Kidney capillary endothelial cell (primary cell): Measurements from ENCODE around the gene ANGPTL8.

Source experiments
- DNase-seq: peaks from one replicate; pipeline ENCODE4 v3.0.0-alpha.2; 2018; ENCODE audit warnings: low spot score

The ANGPTL8 gene

DNA sequence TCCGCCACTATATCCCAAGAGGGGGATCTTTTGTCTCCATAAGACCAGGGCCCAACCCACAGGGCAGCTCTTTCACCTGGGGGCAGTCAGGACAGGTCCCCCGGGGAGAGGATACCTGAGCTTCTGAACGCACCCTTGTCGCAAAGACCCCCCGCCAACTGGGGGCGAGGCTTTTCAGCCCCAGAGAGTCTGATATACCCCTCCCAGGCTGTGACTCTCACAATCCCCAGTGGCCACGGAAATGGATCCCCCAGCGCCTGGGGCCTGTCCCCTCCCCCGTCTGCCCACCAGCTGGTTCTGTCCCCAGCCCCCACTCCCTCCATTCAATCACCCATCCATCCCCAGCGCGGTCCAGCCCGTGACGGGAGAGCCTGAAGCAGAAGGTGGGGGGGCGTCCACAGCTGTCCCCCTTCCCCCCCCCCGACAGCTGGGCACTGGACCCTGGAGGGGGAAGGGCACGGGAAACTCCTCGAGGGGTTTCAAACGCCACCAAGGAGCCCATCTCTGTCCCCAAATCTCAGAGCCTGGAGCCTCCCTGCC lies 22.1 kb downstream of the ANGPTL8 start:
- DNase-seq, result no peak

DNA sequence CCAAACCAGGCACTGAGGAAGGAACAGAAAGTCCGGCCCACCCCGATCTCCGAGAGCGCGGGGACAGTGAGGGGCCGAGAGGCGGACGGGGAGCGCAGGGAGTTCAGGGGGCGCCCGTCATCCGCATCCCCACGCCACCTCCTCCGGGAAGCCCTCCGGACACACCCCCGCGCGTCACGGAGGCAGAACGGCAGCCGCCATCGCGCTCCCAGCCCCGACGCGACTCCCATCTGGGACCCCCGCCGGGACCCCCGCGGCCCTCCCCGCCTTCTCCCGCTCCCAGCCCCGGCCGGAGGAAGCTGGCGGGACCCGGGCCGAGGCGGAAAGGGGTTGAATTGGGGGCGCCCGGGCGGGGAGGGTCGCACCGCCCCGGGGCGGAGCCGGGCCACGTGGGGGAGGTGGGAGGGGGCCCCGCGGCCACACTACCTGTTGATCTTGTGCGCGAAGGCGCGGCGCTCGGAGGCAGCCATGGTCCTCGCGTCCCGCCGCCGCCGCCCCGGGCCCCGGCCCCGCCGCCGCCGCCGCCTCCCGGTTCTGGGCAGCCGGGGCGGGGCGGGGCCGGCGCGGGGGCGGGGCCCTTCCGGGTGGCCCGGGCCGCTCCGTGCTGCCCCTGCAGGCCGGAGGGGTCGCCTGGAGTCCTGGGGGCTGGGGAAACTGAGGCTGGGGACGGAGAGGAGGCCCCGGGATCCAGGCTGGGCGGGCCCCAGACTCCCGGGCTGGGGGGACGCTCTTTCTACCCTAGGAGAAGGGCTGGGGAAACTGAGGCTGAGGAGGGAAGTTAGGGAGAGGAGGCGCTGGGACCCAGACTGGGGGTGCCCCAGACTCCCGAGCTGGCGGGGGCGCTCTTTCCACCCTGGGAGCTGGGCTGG lies 22.8 kb downstream of the ANGPTL8 start, which contains the start of gene DOCK6:
Gene DOCK6 (minus strand): TSS at position 554 of the 869 bp plus-strand sequence. CDS start 84 bp downstream, at position 470.
- DNase-seq, result no peak

GRCh38 chr19:11263726-11264125 lies 24.3 kb downstream of the ANGPTL8 start:
- DNase-seq, result no peak

DNA sequence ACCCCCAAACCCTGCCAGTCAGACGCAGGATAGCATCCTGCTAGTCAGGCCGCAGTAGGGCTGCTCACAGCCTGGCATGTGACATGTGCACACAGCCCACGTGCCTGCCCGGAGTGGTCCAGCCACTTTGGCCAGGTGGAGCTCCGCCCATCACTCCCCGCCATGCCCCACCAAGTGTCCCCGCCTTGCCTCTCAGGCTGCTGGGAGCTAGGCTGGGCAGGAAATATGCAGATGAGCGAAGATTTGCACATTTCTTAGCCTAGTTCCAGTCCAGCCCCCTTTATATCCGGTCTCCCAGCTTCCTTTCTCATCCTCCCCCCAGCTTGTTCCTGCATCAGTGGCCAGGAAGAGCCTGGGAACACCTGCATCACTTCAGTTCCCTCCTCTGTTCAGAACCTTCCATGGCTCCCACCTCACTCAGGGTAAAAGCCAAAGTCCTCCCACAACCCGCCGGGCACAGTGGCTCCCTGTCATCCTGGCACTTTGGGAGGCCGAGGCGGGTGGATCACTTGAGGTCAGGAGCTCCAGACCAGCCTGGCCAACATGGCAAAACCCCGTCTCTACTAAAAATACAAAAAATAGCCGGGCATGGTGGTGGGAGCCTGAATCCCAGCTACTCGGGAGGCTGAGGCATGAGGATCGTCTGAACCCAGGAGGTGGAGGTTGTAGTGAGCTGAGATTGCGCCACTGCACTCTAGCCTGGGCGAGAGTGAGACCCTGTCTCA lies 25.2 kb downstream of the ANGPTL8 start:
- peak; percentile 92 for DNase-seq

- DNase-seq, result no peak
Measured at GRCh38 chr19:11265177-11265784, 25.9 kb downstream of the ANGPTL8 start.

DNA sequence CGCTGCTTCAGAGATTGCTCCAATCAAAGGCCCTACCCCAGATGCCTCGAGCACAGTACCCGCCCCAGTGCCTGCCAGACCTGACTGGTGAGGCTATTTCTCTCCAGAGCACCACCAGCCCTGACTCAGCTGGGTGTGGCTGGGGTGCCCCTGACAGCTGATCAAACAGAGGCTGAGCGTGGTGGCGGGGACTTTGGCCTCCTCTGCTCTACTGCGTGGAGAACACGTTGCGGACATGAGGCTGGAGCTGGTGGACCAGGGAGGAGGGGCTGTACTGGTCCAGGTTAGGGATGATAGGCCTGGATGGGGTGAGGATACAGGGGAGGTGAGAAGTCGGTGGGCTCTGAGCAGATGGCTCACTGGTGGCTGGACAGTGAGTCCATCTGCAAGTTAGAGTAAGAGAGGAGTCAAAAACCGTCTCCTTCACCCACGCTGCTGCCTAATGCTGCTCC lies 26.4 kb downstream of the ANGPTL8 start:
- DNase-seq, result no peak

DNA sequence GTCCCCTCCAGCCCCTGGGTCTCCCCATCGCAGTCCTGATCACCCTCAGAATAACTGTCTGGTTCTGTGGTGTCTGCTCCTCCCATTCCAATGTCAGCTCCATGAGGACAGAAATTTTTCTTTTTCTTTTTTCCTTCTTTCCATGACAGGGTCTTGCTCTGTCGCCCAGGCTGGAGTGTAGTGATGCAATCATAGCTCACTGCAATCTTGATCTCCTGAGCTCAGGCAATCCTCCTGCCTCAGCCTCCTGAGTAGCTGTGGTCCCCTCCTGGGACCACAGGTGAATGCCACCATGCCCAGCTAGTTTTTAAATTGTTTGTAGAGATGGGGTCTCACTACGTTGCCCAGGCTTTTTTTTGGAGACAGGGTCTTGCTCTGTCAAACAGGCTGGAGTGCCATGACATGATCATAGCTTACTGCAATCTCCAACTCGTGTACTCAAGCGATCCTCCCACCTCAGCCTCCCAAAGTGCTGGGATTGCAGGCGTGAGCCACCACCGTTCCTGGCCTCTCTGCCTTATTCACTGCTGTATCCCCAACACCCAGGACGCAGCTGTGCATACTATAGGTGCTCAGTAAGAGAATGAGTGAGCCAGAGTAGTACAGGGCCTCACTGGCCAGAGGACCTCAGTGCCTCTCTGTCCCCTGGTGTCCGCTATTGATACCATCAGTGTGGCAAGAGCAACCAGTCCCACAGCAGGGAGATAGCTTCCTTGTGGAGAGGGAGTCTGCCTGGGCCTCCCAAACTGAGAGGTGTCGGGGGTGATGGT lies 28.1 kb downstream of the ANGPTL8 start:
- DNase-seq, result no peak

GRCh38 chr19:11268783-11269267 lies 29.4 kb downstream of the ANGPTL8 start:
- peak; percentile 100 for DNase-seq

GRCh38 chr19:11269408-11269807 lies 30.0 kb downstream of the ANGPTL8 start:
- peak; percentile 88 for DNase-seq

- DNase-seq, result no peak
Measured at GRCh38 chr19:11273296-11273695, 33.9 kb downstream of the ANGPTL8 start.

DNA sequence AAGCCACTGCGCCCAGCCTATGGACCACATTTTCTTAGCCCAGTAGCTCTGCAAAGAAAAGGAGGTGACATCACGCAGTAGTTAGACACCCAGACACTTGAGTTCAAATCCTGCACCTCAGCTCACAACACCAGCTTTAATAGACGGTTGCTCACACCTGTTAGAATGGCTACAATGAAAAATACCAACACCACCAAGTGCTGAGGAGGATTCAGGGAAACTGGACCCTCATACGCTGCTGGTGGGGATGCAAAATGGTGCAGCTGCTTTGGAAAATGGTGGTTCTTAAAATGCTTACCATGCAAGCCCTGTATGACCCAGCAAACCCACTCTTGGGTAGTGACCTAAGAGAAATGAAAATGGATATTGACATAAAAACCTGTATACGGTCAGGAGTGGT lies 34.6 kb downstream of the ANGPTL8 start:
- DNase-seq, result no peak

DNA sequence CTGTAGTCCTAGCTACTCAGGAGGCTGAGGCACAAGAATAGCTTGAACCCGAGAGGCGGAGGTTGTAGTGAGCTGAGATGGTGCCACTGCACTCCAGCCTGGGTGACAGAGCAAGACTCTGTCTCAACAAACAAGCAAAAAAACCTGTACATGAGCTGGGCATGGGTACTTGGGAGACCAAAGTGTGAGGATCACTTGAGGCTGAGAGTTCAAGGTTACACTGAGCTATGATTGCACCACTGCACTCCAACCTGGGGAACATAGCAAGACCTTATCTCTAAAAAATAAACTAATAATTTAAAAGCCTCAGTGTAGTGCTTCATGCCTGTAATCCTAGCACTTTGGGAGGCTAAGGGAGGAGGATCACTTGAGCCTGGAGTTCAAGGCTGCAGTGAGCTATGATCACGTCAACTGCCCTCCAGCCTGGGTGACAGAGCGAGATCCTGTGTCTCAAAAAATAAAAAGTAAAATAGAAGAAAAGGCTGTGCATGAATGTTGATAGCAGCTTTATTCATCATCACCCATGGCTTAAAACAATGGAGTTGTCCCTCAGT lies 35.2 kb downstream of the ANGPTL8 start:
- DNase-seq, result no peak

DNA sequence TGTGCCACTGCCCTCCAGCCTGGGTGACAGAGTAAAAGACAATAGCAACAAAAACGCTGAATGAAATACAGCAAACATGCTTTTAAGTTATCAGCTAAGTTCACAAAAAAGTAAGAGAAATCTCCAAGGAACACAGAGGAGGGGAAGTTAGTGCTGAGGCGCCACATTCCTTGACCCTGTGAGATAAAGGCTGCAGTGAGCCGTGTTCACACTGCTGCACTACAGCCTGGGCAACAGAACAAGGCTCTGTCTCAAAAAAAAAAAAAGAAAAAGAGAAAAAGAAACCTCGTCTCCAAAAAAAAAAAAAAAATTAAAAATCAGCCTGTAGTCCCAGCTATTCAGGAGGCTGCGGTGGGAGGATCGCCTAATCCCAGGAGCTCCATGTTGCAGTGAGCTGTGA lies 39.3 kb downstream of the ANGPTL8 start:
- no peak for DNase-seq

DNA sequence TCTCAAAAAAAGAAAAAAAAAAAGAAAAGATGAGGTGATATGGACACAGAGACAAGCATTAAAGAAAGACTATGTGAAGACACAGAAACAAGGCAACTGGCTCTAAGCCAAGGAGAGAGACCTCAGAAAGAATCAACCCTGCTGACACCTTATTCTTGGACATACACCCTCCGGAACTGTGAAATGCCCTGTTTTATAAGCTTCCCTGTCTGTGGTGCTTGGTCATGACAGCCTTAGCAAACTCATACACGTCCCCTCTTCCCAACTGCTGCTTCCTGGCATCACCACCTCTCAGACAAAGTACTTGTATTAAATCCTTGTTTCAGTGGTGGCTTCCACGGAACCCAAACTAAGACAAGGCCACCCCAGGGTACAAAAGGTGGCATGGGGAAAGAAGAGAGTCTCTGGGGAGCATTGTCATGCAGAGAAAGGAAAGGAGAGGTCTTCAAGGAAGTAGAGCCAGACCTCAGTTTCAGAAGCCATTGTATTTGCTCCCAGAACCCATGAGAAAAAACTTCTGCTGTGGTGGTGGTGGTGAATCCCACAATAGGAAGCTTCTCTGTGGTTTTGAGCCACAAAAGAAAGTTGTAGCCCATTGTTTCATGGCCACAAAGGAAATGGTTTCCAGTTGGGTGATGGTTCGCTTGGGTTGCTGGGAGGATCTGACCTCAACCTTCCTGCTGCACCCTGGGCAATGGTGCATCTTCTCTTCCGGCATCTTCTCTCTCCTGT lies 40.3 kb downstream of the ANGPTL8 start:
- peak; percentile 63 for DNase-seq

DNA sequence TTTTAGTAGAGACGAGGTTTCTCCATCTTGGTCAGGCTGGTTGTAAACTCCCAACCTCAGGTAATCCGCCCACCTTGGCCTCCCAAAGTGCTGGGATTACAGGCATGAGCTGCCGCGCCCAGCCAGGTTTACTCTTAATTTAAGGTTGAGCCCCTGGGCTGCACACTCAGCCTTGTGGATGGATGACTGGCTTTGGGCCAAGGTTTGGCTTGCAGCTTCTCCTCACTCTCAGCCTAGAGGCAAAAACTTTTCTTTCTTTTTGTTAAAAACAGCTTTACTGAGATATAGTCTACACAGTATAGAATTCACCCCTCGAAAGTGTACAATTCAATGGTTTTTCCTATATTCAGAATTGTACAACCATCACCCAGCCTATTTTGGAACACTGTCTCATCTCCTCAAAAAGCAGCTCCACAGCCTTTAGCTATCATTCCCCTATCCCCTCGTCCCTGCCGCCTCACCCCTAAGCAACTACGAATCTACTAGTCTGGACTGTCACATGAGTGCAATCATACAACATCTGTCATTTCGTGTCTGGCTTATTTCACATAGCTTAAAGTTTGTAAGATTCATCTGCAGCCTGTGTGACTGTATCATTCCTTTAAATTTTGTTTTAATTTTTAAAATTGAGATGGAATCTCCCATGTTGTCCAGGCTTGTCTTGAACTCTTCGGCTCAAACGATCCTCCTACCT lies 42.1 kb downstream of the ANGPTL8 start:
- no peak for DNase-seq

- DNase-seq, result no peak
Measured at GRCh38 chr19:11284515-11284914, 45.1 kb downstream of the ANGPTL8 start.

DNA sequence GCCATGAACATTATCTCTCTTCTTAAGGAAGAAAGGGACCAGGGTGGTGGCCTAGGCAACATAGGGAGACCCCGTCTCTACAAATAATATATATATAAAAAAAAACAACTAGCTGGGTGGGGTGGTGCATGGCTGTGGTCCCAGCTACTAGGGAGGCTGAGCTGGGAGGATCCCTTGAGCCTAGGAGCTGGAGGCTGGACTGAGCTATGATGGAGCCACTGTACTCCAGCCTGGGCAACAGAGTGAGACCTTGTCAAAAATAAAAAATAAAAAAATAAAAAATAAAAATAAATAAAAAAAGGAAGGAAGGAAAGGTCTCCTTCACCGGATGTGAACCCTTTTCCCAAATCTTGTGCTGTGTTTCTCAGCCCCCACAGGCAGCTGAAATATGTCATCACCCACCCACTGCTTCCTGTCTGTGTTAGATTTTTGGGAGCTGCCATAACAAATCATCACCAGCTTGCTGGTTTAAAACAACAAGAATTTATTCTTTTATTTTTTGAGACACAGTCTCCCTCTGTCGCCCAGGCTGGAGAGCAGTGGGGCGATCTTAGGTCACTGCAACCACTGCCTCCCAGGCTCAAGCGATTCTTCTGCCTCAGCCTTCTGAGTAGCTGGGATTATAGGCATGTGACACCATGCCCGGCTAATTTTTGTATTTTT lies 47.0 kb downstream of the ANGPTL8 start:
- DNase-seq, result peak; percentile 76

DNA sequence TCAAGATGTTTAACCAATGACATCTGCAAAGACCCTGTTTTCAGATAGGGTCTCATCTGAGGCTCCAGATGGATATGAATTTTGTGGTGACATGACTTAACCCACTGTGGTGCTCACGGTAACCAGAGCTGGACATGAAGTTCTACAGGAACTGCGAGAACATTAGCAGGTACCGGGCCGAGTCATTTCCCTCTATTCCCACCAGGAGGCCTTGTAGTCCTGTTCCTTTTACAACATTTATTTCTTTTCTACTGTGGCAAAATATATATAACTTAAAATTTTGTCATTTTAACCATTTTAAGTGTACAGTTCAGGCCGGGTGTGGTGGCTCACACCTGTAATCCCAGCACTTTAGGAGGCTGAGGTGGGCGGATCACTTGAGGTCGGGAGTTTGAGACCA lies 48.9 kb downstream of the ANGPTL8 start:
- peak; percentile 40 for DNase-seq

GRCh38 chr19:11290256-11290655 lies 50.8 kb downstream of the ANGPTL8 start:
- no peak for DNase-seq
